ENCODE measurements around the gene PDCL2. TPM values are rescaled to one million over a fixed set of nuclear protein-coding genes. Genes with fewer than 3 reads are reported as not detected.

PDCL2 gene
- polyA plus RNA-seq, 3 donors: not detected

DNA sequence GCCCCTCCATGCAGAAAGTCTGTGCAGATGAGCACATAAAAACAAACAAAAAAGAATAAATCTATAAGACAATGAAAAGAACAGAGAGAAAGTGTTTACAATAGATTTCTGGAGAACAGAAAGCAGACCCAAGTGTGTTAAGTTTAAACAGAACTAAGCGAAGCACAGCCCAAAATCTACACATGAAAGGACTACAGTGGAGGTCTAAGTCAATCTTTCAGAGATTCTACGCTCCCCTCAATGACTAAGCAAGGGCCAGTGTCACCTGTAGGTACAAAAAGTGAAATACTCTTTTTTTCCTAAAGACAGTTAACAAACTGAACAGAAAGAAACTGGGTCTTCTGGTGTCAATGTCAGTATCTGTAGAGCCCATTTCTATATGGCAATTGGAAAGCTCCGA is 63.6 kb downstream of the PDCL2 start:
- intact Hi-C loops (cut with micrococcal nuclease): no loop called here
- no peaks in the 10 kb centered on the region for H3K36me3 ChIP-seq (replicated peaks in 1 of 2; ENCODE audit: control insufficient read depth in 1 of 2, insufficient read depth in 2 of 2, low read length in 2 of 2)
- TF ChIP-seq, protein P1, sequence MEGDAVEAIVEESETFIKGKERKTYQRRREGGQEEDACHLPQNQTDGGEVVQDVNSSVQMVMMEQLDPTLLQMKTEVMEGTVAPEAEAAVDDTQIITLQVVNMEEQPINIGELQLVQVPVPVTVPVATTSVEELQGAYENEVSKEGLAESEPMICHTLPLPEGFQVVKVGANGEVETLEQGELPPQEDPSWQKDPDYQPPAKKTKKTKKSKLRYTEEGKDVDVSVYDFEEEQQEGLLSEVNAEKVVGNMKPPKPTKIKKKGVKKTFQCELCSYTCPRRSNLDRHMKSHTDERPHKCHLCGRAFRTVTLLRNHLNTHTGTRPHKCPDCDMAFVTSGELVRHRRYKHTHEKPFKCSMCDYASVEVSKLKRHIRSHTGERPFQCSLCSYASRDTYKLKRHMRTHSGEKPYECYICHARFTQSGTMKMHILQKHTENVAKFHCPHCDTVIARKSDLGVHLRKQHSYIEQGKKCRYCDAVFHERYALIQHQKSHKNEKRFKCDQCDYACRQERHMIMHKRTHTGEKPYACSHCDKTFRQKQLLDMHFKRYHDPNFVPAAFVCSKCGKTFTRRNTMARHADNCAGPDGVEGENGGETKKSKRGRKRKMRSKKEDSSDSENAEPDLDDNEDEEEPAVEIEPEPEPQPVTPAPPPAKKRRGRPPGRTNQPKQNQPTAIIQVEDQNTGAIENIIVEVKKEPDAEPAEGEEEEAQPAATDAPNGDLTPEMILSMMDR (IDR thresholded peaks at IDR 0.05): no peak
- peaks cover 38% of the 10 kb centered on the region for H4K20me1 ChIP-seq (ENCODE audit: insufficient read depth, low read length)
- DNase-seq: no peak
- no peak overlapping the region for H3K4me3 Mint-ChIP-seq
- H3K27ac ChIP-seq (ENCODE audit: low read depth in 1 of 2, low read length in 2 of 2): no peak overlapping the region
- peaks cover 0 to 3% (median 0%) of the 10 kb centered on the region in 3 donors for H3K27me3 Mint-ChIP-seq (ENCODE audit: low read depth in 3 of 3)
- H2AFZ ChIP-seq (ENCODE audit: insufficient read depth, low read depth, low read length, poor library complexity, severe bottlenecking): no peak overlapping the region
- peaks cover 0 to 8% (median 3%) of the 10 kb centered on the region in 7 donors for H3K9me3 Mint-ChIP-seq
- H3K27me3 ChIP-seq (ENCODE audit: control insufficient read depth in 2 of 2, insufficient read depth in 2 of 2, low read length in 2 of 2): no peaks in the 10 kb centered on the region
- no peak overlapping the region for H3K4me3 ChIP-seq (replicated peaks in 1 of 3; ENCODE audit: low read depth in 2 of 3, low read length in 3 of 3)
- H3K4me2 ChIP-seq (replicated peaks; ENCODE audit: extremely low read depth, low read length, poor library complexity, severe bottlenecking): no peak overlapping the region
- H3K9me3 ChIP-seq (replicated peaks in 1 of 2; ENCODE audit: control insufficient read depth in 1 of 2, insufficient read depth in 1 of 2, low read length in 2 of 2): no peaks in the 10 kb centered on the region
- peaks cover 40% of the 10 kb centered on the region for H3K79me2 ChIP-seq (ENCODE audit: insufficient read depth, low read length)
- H3K4me1 ChIP-seq (ENCODE audit: control insufficient read depth in 1 of 2, insufficient read depth in 2 of 2, low read length in 2 of 2): peaks cover 0 to 2% of the 10 kb centered on the region in 2 donors
- no peak overlapping the region for H3K9ac ChIP-seq (ENCODE audit: insufficient read depth, low read length, poor library complexity, severe bottlenecking)
- WGBS (ENCODE audit: insufficient coverage): 100% methylated on average over 1 of the region's 3 CpGs
- peak overlapping the region in 2 of 7 donors; percentile 1 to 6 for H3K27ac Mint-ChIP-seq
- peaks cover 8% of the 10 kb centered on the region for H3K4me1 Mint-ChIP-seq
- peaks cover 6 to 17% of the 10 kb centered on the region in 2 donors for H3K36me3 Mint-ChIP-seq

DNA sequence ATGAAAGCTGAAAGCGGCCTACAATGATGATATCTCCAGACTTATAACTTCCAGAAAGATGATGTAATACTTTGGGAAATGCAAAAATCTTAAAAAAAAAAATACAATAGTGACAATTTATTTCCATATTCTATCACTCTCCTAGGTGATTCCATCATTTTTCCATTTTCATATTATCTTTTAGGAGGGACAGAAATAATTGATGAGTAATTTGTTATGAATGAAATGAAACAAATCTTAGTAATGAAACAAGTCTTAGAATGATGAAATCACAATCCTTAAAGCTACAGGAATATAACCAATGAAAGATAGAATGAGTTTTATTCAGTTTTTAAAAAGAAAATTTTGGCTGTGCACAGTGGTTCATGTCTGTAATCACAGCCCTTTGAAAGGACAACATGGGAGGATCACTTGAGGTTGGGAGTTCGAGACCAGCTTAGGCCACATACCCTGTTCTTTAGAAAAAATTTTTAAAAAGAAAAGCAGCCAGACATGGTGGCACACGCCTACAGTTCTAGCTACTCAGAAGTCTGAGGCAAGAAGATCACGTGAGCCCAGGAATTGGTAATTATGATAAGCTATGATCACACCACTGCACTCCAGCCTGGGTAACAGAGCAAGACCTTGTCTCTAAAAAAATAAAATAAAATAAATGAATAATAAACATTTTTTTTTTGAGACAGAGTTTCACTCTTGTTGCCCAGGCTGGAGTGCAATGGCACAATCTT is 67.0 kb downstream of the PDCL2 start:
- TF ChIP-seq, protein P1 (IDR thresholded peaks at IDR 0.05): no peak
- H3K4me1 Mint-ChIP-seq: no peaks in the 10 kb centered on the region
- Histone ChIP-seq H3K4me3 (replicated peaks in 1 of 3; ENCODE audit: low read depth in 2 of 3, low read length in 3 of 3) (no peak overlapping the region), H3K9ac (ENCODE audit: insufficient read depth, low read length, poor library complexity, severe bottlenecking) (no peak overlapping the region), H3K4me2 (replicated peaks; ENCODE audit: extremely low read depth, low read length, poor library complexity, severe bottlenecking) (no peak overlapping the region), H3K9me3 (replicated peaks in 1 of 2; ENCODE audit: control insufficient read depth in 1 of 2, insufficient read depth in 1 of 2, low read length in 2 of 2) (no peaks in the 10 kb centered on the region), H4K20me1 (ENCODE audit: insufficient read depth, low read length) (peaks cover 19% of the 10 kb centered on the region), H3K4me1 (ENCODE audit: control insufficient read depth in 1 of 2, insufficient read depth in 2 of 2, low read length in 2 of 2) (no peaks in the 10 kb centered on the region), H3K36me3 (replicated peaks in 1 of 2; ENCODE audit: control insufficient read depth in 1 of 2, insufficient read depth in 2 of 2, low read length in 2 of 2) (no peaks in the 10 kb centered on the region), H3K27me3 (ENCODE audit: control insufficient read depth in 2 of 2, insufficient read depth in 2 of 2, low read length in 2 of 2) (no peaks in the 10 kb centered on the region), H2AFZ (ENCODE audit: insufficient read depth, low read depth, low read length, poor library complexity, severe bottlenecking) (no peak overlapping the region), H3K79me2 (ENCODE audit: insufficient read depth, low read length) (peaks cover 25% of the 10 kb centered on the region), H3K27ac (ENCODE audit: low read depth in 1 of 2, low read length in 2 of 2) (no peak overlapping the region)
- no peak overlapping the region for H3K27ac Mint-ChIP-seq
- no peak for DNase-seq
- H3K9me3 Mint-ChIP-seq: peaks cover 0 to 6% (median 3%) of the 10 kb centered on the region in 7 donors
- 100% methylated on average over 1 of the region's 4 CpGs for WGBS (ENCODE audit: insufficient coverage)
- H3K27me3 Mint-ChIP-seq (ENCODE audit: low read depth in 3 of 3): peaks cover 0 to 3% (median 0%) of the 10 kb centered on the region in 3 donors
- intact Hi-C loops (cut with micrococcal nuclease): no loop called here
- no peak overlapping the region for H3K4me3 Mint-ChIP-seq
- H3K36me3 Mint-ChIP-seq: peaks cover 0 to 2% of the 10 kb centered on the region in 2 donors

Measured in CD14-positive monocyte (primary cell).